ENCODE results near the gene HS6ST3.

DNA sequence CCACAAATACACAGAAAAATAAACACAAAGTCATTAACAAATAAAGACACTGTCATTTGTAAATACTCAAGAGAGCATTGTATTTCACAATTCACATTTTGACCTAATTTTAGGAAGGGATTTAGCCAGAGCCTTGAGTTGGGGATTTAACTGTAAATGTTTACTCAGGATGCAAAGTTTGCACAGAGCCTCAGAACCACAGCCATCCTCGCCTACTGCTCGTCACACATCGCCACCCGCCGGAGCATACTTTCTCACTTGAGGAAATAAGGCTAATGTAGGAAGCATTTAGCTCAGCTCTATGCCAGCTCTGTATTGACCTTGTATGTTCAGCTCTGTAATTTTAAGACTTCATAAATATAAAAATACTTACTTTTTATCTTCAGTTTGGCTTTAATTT is 461.6 kb downstream of the HS6ST3 start:
- TF ChIP-seq, protein P1, sequence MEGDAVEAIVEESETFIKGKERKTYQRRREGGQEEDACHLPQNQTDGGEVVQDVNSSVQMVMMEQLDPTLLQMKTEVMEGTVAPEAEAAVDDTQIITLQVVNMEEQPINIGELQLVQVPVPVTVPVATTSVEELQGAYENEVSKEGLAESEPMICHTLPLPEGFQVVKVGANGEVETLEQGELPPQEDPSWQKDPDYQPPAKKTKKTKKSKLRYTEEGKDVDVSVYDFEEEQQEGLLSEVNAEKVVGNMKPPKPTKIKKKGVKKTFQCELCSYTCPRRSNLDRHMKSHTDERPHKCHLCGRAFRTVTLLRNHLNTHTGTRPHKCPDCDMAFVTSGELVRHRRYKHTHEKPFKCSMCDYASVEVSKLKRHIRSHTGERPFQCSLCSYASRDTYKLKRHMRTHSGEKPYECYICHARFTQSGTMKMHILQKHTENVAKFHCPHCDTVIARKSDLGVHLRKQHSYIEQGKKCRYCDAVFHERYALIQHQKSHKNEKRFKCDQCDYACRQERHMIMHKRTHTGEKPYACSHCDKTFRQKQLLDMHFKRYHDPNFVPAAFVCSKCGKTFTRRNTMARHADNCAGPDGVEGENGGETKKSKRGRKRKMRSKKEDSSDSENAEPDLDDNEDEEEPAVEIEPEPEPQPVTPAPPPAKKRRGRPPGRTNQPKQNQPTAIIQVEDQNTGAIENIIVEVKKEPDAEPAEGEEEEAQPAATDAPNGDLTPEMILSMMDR (IDR thresholded peaks at IDR 0.05), result no peak
- no peak for TF ChIP-seq POLR2A (IDR thresholded peaks at IDR 0.05)

Data from adrenal gland (tissue), 5 donors.